GM18517 (cell line): ENCODE measurements around the gene FLT3LG.
"Not testable (repeated sequence)": the region's sequence is repeated elsewhere in the genome, so short reads cannot be mapped to it uniquely, and the experiment has no call there.

Source experiments
- ATAC-seq: cut with Tn5 transposase; IDR thresholded peaks from one replicate; pipeline ENCODE4 v1.9.1; 2021; ENCODE audit warnings: mild to moderate bottlenecking, moderate library complexity; ENCODE audit not compliant: unreplicated experiment

FLT3LG gene

GRCh38 chr19:49440439-49441209 is 33.4 kb upstream of the FLT3LG start:
- ATAC-seq: no peak

- no peak for ATAC-seq
These were observed 32.6 kb upstream of the FLT3LG start, which contains the start of gene SLC17A7 for GRCh38 chr19:49441210-49441959. SLC17A7 (minus strand) TSS chr19:49441527; CDS start chr19:49441379, 148 bp downstream.

GRCh38 chr19:49441960-49442350 is 32.1 kb upstream of the FLT3LG start:
- ATAC-seq: no peak

DNA sequence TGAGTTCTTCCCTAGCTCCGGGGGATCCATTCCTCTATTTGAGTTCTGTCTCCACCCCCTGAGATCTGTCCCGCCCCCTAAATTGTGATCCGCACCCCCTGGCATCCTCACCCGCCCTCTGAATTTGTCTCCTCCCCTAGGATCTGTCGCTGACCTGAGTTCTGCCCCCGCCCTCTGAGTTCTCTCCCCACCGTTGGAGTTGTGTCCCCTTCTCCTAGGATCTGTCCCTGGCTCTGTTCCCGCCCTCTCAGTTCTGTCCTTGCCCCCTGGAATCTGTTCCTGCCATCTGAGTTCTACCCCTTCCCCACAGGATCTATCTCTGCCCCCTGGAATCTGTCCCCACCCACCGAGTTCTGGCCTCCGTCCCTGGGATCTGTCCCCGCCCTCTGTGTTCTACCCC is 31.7 kb upstream of the FLT3LG start:
- ATAC-seq: no peak

GRCh38 chr19:49442771-49443365 is 31.1 kb upstream of the FLT3LG start:
- ATAC-seq: no peak

DNA sequence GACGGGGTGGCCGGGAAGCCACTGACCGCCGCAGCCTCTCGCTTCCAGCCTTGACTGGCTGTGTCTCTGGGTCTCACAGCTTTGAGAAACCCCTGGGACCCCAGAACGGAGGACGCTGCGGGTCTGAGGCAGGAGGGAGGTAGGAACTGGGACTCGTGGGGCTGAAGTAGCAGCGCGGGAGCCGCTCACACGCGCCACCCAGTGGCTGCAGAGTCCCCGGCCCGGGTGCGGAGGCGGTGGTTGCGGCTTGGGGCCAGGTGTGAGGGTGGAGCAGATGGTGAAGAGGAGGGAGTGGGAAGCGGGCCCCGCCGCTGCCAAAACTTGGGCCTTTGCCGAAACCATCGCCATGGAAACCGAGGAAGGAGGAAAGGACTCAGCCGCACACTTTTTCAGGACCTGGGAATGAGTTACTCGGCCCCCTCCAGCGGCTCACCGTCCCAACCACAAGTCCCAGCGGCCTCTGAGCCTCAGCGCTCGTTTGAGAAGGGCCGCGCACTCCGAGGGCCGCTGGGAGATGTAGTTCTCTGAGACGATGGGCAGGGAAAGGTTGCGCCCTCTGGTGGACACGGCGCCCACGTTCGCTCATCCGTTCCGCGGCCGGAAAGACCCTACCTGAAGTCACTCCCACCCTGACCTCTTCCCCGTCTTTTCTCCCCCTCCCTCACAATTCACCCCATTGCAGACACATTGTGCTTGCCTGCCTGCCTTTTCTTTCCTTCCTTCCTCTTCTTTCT is 30.5 kb upstream of the FLT3LG start:
- peak; percentile 76 for ATAC-seq

- ATAC-seq: not testable (repeated sequence)
These were observed 29.8 kb upstream of the FLT3LG start for GRCh38 chr19:49444100-49444700.

DNA sequence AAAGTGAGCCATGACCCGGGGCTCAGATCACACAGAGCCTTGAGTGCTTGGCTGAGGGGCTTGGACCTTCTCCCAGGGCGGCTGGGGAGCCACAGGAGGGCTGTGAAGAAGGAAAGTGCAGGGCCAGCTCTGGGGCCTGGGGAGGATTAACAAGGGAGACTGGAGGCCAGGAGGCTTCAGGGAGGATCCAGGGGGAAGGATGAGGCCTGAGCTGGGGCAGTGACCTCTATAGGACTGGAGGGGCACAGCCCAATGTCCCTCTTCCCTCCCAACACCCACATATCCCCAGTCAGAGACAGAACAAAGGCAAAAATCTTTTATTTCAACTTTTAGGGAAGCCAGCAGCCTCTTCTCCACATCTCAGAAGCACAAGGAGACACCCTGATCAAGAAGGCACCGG is 28.0 kb upstream of the FLT3LG start:
- no peak for ATAC-seq

DNA sequence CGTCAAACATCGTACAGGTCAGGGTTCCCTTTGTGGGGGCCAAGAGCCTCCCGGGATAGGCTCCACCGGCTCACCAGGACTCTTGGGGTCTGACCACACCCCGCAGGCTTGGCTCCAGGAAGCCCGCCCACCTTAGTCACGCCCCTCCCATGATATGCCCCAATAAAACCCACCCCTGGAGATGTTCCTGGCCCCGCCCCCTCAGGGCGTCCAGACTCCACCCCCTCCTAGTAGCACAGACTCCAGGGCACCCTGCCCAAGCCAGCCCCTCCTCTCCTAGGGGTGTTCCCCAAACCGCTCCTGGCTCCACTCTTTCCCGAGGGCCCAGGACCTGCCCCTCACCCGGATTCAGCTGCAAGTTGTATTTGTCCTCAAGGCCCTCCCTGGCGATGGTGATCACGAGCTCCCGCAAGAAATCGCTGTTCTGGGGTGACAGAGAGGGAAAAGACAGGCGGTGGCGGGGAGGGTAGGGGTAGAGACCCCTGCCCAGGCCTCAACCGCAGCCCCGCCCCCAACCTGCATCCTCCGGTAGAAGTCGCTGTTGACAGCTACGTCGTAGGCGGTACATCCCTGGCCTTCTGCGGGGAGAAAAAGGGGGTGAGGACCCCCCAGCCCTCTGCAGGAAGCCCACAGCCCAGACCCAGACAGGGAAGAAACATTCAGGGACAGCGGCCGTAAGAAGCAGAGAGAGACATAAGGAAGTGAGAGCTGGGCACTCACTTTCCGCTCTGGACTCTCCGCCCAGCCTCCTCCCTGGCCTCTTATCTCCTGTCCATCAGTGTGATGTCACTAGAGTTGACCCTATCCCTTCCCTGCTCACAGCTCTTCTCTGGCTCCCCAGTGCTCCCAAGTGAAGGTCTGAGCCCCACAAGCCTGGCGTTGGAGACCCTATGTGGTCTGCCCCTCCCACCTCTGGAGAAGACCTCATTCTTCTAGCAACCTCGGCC is 26.3 kb upstream of the FLT3LG start:
- no peak for ATAC-seq

GRCh38 chr19:49448432-49448786 is 25.6 kb upstream of the FLT3LG start:
- ATAC-seq: no peak

DNA sequence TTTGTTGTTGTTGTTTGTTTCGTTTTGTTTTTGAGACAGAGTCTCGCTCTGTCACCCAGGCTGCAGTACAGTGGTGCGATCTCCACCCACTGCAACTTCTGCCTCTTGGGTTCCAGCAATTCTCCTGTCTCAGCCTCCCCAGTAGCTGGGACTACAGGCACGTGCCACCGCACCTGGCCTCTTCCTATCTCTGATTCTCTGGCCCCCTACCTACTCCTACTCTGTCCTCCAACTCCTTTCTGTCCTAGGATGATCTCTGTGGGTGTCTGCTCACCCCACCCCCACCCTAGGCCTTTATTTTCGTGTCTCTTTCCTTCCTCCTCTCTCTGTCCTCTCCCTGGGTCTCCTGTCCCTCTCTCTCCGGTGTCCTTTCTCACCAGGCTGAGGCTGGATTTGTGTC is 23.6 kb upstream of the FLT3LG start:
- ATAC-seq: no peak

DNA sequence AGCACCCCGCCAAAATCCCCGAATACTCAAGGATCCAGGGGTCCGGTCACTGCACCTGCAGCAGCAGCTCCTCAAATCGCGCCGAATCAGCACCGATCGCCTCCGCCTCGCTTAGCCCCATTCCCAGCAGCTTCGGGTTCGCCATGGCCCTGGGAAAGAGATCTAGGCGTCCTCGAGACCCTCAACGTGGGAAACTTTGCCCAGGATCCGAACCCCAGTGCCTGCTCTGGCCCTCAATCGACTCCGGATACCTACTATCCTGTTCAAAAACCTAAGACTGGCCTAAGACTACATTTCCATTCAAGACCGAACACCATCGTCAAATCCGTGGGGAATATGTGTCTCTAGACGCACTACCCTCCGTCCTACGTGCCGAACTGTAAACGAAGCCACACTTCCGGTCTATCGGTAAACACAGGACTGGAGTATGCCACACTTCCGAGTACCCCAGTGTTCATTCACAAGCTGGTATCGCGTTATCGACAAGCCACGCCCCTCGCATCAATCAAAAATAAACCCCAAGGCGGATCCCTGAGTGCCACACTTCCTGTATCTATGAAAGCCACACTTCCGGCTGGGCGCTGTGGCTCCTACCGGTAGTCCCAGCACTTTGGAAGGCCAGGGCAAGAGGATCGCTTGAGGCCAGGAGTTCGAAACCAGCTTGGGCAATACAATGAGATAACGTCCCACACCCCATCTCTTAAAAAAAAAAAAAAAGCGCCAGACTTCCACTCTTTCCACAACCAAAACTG is 22.4 kb upstream of the FLT3LG start, which contains the start of gene PIH1D1:
PIH1D1 (minus strand) TSS at position 385 of the 752 bp plus-strand sequence; CDS start at position 145, 240 bp downstream.
- peak; percentile 65 for ATAC-seq

DNA sequence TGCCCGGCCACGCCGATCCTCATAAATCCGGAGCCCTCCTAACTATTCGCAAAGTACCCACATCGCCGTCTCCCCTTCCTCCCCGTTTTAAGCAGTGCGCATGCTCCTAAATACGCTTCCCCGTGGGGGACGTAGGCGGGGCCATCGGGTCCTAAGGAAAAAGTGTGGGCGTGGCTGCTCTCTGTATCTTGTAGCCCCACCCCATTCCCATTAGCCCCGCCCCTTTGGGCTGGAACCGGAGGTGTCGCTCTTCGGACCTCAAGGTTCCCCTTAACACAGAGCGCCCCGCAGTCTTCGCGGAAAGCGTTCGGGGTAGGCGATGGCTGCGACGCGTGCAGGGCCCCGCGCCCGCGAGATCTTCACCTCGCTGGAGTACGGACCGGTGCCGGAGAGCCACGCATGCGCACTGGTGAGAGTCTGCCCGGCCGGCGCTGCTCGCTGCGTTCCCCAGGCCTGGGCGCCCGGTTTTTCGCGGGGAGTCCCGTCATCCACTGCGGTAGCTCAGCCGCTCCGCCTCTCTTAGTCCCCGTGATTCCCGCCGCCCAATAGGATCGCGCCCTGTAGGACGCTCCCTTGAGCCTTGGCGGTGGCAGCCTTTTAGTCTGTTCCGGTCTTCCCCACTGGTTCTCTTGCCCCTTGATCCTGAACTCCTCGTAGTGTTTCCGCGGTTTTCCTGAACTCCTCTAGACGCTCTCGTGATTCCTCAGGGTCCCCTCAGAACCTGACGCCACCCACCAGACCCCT is 20.8 kb upstream of the FLT3LG start, which contains the start of gene ALDH16A1:
ALDH16A1 (plus strand) TSS at position 213 of the 744 bp plus-strand sequence; CDS start at position 320, 107 bp downstream.
- ATAC-seq: peak; percentile 80

GRCh38 chr19:49453757-49454240 is 20.2 kb upstream of the FLT3LG start:
- ATAC-seq: no peak

GRCh38 chr19:49455773-49456172 is 18.2 kb upstream of the FLT3LG start:
- no peak for ATAC-seq

DNA sequence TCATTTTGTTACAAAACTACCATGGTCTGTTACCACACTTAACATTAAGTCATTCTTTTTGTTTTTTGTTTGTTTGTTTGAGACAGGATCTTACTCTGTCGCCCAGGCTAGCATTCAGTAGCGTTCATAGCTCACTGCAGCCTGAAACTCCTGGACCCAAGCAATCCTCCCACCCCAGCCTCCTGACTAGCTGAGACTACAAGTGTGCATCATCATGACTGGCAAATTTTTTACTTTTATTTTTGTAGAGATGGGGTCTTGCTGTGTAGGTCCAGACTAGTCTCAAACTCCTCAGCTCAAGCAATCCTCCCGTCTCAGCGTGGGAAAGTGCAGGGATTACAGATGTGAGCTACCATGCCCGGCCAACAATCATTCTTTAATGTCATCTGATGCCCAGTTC is 17.7 kb upstream of the FLT3LG start:
- no peak for ATAC-seq

GRCh38 chr19:49458567-49458903 is 15.5 kb upstream of the FLT3LG start:
- ATAC-seq: no peak

GRCh38 chr19:49459388-49459787 is 14.6 kb upstream of the FLT3LG start:
- no peak for ATAC-seq
